ENCODE data around the gene NPRL2. TPM values are rescaled to one million over a fixed set of nuclear protein-coding genes. Genes with fewer than 3 reads are reported as not detected.

The NPRL2 gene
- total RNA-seq, 2 experiments from 2014 or later, result 27.9 to 52.5 TPM

GRCh38 chr3:50369012-50369670 lies 18.6 kb upstream of the NPRL2 start:
- no peak overlapping the region for H3K4me2 ChIP-seq (ENCODE audit: low read length)
- CTCF ChIA-PET (ENCODE audit: unreplicated experiment), result no interaction called here
- no peak overlapping the region for H3K4me3 ChIP-seq (ENCODE audit: low read depth, low read length, poor library complexity, severe bottlenecking)
- H2AFZ ChIP-seq (ENCODE audit: low read length), result no peak overlapping the region
- no peak overlapping the region for H3K27ac ChIP-seq (ENCODE audit: low read depth, low read length, poor library complexity, severe bottlenecking)
- no peaks in the 10 kb centered on the region for H3K9me3 ChIP-seq (ENCODE audit: low read length)
- POLR2A ChIA-PET, result no interaction called here
- BruUV-seq (replicated peaks), result no TSS peak
- H3K79me2 ChIP-seq (ENCODE audit: insufficient read depth, low read depth, low read length), result no peaks in the 10 kb centered on the region
- peaks cover 7% of the 10 kb centered on the region for H3K4me1 ChIP-seq (ENCODE audit: insufficient read depth, low read length, poor library complexity, severe bottlenecking)
- H3K9me2 ChIP-seq (ENCODE audit: insufficient read depth, low read length), result no peaks in the 10 kb centered on the region
- intact Hi-C loops (cut with micrococcal nuclease; ENCODE audit: unreplicated experiment), result no loop called here
- TF ChIP-seq CTCF (conservative IDR thresholded peaks at IDR 0.05; ENCODE audit: low read length), result no peak
- no peaks in the 10 kb centered on the region for H4K20me1 ChIP-seq (ENCODE audit: insufficient read depth, low read length)
- no peak for DNase-seq (ENCODE audit: low spot score)
- no peaks in the 10 kb centered on the region for H3K36me3 ChIP-seq (ENCODE audit: insufficient read depth, low read length)

DNA sequence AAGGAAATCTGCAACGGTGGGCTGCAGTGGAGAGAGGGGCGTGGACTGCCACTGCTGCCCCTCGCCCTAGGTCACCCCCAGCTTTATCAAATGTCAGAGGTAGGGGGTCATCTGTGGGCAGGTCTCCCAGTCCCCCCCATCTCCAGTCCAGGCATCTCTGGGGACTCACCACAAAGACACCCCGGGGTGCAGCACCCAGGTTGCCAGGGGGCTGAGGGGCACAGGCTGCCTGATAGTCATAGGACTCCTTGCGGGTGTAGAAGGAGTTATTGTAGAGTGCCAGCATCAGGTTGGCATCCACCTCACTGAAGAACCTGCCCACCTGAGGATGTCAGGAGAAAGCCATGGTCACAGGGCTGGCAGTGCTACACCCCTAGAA lies 15.3 kb upstream of the NPRL2 start:
- H3K79me2 ChIP-seq (ENCODE audit: insufficient read depth, low read depth, low read length), result no peaks in the 10 kb centered on the region
- H3K4me3 ChIP-seq (ENCODE audit: low read depth, low read length, poor library complexity, severe bottlenecking), result peak overlapping the region; percentile 72
- H3K9me2 ChIP-seq (ENCODE audit: insufficient read depth, low read length), result no peaks in the 10 kb centered on the region
- no peaks in the 10 kb centered on the region for H3K9me3 ChIP-seq (ENCODE audit: low read length)
- peaks cover 7% of the 10 kb centered on the region for H3K4me1 ChIP-seq (ENCODE audit: insufficient read depth, low read length, poor library complexity, severe bottlenecking)
- no peaks in the 10 kb centered on the region for H3K36me3 ChIP-seq (ENCODE audit: insufficient read depth, low read length)
- ChIA-PET POLR2A (interaction anchor here (0.6 to 0.8 kb wide), 3 partner anchors 11 to 195 kb away, joined by 4 to 5 read pairs (median 5); no protein-coding TSS in a partner anchor), CTCF (ENCODE audit: unreplicated experiment) (interaction anchor here (0.8 kb wide), 1 partner anchor 177 kb away, joined by 3 read pairs; no protein-coding TSS in a partner anchor)
- H3K27ac ChIP-seq (ENCODE audit: low read depth, low read length, poor library complexity, severe bottlenecking), result no peak overlapping the region
- no TSS peak for BruUV-seq (replicated peaks)
- H2AFZ ChIP-seq (ENCODE audit: low read length), result peak overlapping the region; percentile 91; the same call in 1 of the 2 replicates
- peak overlapping the region; percentile 92 for H3K4me2 ChIP-seq (ENCODE audit: low read length)
- no peak for TF ChIP-seq CTCF (conservative IDR thresholded peaks at IDR 0.05; ENCODE audit: low read length)
- no peaks in the 10 kb centered on the region for H4K20me1 ChIP-seq (ENCODE audit: insufficient read depth, low read length)
- no peak for DNase-seq (ENCODE audit: low spot score)
- intact Hi-C loops (cut with micrococcal nuclease; ENCODE audit: unreplicated experiment), result no loop called here

DNA sequence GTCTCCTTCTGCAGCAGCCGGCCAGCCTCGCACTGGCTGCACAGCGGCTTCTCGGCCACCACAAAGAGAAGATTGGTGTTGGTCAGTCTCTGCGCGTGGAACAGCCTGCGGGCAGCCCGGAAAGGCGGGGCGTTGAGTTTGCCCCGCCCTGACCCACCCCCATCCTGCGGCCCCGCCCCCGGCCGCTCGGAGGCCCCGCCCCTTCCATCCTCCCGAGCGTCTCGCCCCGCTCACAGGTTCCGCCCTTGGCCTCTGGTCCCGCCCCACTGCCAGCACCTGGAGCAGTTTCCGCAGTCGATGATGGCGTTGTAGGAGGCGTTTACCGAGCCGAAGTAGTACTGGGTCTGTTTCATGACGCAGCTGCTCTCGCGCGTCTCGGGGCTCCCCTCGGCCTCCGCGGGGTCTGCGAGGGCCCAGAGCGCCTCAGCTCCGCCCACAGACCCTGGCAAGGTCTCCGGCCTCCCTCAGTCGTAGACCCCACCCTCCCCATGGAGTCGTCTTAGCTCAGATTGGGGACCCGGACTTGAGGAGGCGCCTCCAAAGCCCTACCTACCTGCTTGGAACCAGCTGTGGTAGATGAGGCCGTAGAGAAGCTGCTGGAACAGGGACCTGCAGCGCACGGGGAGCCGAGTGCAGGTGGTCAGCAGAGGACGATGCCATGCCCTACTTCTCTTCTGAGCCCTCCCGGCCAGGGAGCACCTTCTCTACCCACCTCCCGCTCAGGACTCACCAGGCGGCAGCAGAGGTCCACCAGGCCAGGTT lies 14.7 kb upstream of the NPRL2 start:
- Histone ChIP-seq H3K36me3 (ENCODE audit: insufficient read depth, low read length) (no peaks in the 10 kb centered on the region), H3K9me3 (ENCODE audit: low read length) (no peaks in the 10 kb centered on the region), H3K4me1 (ENCODE audit: insufficient read depth, low read length, poor library complexity, severe bottlenecking) (peaks cover 7% of the 10 kb centered on the region), H3K4me3 (ENCODE audit: low read depth, low read length, poor library complexity, severe bottlenecking) (peak overlapping the region; percentile 72), H3K79me2 (ENCODE audit: insufficient read depth, low read depth, low read length) (no peaks in the 10 kb centered on the region), H3K27ac (ENCODE audit: low read depth, low read length, poor library complexity, severe bottlenecking) (no peak overlapping the region), H3K9me2 (ENCODE audit: insufficient read depth, low read length) (no peaks in the 10 kb centered on the region), H2AFZ (ENCODE audit: low read length) (peak overlapping the region; percentile 91), H4K20me1 (ENCODE audit: insufficient read depth, low read length) (no peaks in the 10 kb centered on the region), H3K4me2 (ENCODE audit: low read length) (peak overlapping the region; percentile 92)
- DNase-seq (ENCODE audit: low spot score), result peak; percentile 95
- TF ChIP-seq CTCF (conservative IDR thresholded peaks at IDR 0.05; ENCODE audit: low read length), result 0 out of 2 replicates have a peak, but pooled peaks have one; percentile 39
- TF ChIP-seq EZH2phosphoT487 (IDR thresholded peaks at IDR 0.05; ENCODE audit: borderline replicate concordance, low read depth, low read length), result no peak
- ChIA-PET CTCF (ENCODE audit: unreplicated experiment) (interaction anchor here (0.8 kb wide), 1 partner anchor 177 kb away, joined by 3 read pairs; no protein-coding TSS in a partner anchor), POLR2A (interaction anchor here (0.6 to 0.8 kb wide), 4 partner anchors 11 to 360 kb away, joined by 3 to 5 read pairs (median 4); no protein-coding TSS in a partner anchor)
- intact Hi-C loops (cut with micrococcal nuclease; ENCODE audit: unreplicated experiment), result no loop called here
- no TSS peak for BruUV-seq (replicated peaks)
